Measurements from ENCODE around the gene ATF6.

Gene ATF6

GRCh38 chr1:161970036-161970435 lies 203.9 kb downstream of the ATF6 start:
- Histone ChIP-seq H3K9ac (ENCODE audit: low read depth, low read length) (no peak overlapping the region), H3K36me3 (ENCODE audit: insufficient read depth, low read length) (no peaks in the 10 kb centered on the region), H3K9me3 (ENCODE audit: control insufficient read depth, insufficient read depth, low read length) (no peaks in the 10 kb centered on the region), H3K4me1 (ENCODE audit: insufficient read depth, low read length) (peaks cover 6% of the 10 kb centered on the region; the same call in 1 of the 2 replicates)

GRCh38 chr1:161970633-161971032 lies 204.5 kb downstream of the ATF6 start:
- Histone ChIP-seq H3K9ac (ENCODE audit: low read depth, low read length) (no peak overlapping the region), H3K9me3 (ENCODE audit: control insufficient read depth, insufficient read depth, low read length) (no peaks in the 10 kb centered on the region), H3K4me1 (ENCODE audit: insufficient read depth, low read length) (peaks cover 6% of the 10 kb centered on the region; the same call in 1 of the 2 replicates), H3K36me3 (ENCODE audit: insufficient read depth, low read length) (no peaks in the 10 kb centered on the region)

- no peaks in the 10 kb centered on the region for H3K9me3 ChIP-seq (ENCODE audit: control insufficient read depth, insufficient read depth, low read length)
- H3K36me3 ChIP-seq (ENCODE audit: insufficient read depth, low read length), result no peaks in the 10 kb centered on the region
- H3K4me1 ChIP-seq (ENCODE audit: insufficient read depth, low read length), result no peaks in the 10 kb centered on the region
- no peak overlapping the region for H3K9ac ChIP-seq (ENCODE audit: low read depth, low read length)
Measured at GRCh38 chr1:161972828-161973227, 206.7 kb downstream of the ATF6 start.

- Histone ChIP-seq H3K9ac (ENCODE audit: low read depth, low read length) (no peak overlapping the region), H3K4me1 (ENCODE audit: insufficient read depth, low read length) (no peaks in the 10 kb centered on the region), H3K36me3 (ENCODE audit: insufficient read depth, low read length) (no peaks in the 10 kb centered on the region), H3K9me3 (ENCODE audit: control insufficient read depth, insufficient read depth, low read length) (peaks cover 4% of the 10 kb centered on the region; the same call in 1 of the 2 replicates)
Measured at GRCh38 chr1:161973924-161974845, 208.1 kb downstream of the ATF6 start.

- Histone ChIP-seq H3K36me3 (ENCODE audit: insufficient read depth, low read length) (no peaks in the 10 kb centered on the region), H3K9ac (ENCODE audit: low read depth, low read length) (no peak overlapping the region), H3K9me3 (ENCODE audit: control insufficient read depth, insufficient read depth, low read length) (peaks cover 4% of the 10 kb centered on the region; the same call in 1 of the 2 replicates)
Measured at GRCh38 chr1:161978011-161978790, 212.1 kb downstream of the ATF6 start.

GRCh38 chr1:161981126-161981525 lies 215.0 kb downstream of the ATF6 start:
- Histone ChIP-seq H3K4me1 (ENCODE audit: insufficient read depth, low read length) (no peaks in the 10 kb centered on the region), H3K36me3 (ENCODE audit: insufficient read depth, low read length) (no peaks in the 10 kb centered on the region), H3K9ac (ENCODE audit: low read depth, low read length) (no peak overlapping the region), H3K9me3 (ENCODE audit: control insufficient read depth, insufficient read depth, low read length) (peaks cover 4% of the 10 kb centered on the region; the same call in 1 of the 2 replicates)

More at GRCh38 chr1:161978011-161978790, 212.1 kb downstream of the ATF6 start:
- no peaks in the 10 kb centered on the region for H3K4me1 ChIP-seq (ENCODE audit: insufficient read depth, low read length)

- Histone ChIP-seq H3K4me1 (ENCODE audit: insufficient read depth, low read length) (no peaks in the 10 kb centered on the region), H3K9ac (ENCODE audit: low read depth, low read length) (no peak overlapping the region), H3K36me3 (ENCODE audit: insufficient read depth, low read length) (no peaks in the 10 kb centered on the region), H3K9me3 (ENCODE audit: control insufficient read depth, insufficient read depth, low read length) (peaks cover 4% of the 10 kb centered on the region; the same call in 1 of the 2 replicates)
Measured at GRCh38 chr1:161981735-161982506, 215.8 kb downstream of the ATF6 start.

- H3K9ac ChIP-seq (ENCODE audit: low read depth, low read length), result no peak overlapping the region
- H3K36me3 ChIP-seq (ENCODE audit: insufficient read depth, low read length), result no peaks in the 10 kb centered on the region
- no peaks in the 10 kb centered on the region for H3K4me1 ChIP-seq (ENCODE audit: insufficient read depth, low read length)
- peaks cover 7% of the 10 kb centered on the region for H3K9me3 ChIP-seq (ENCODE audit: control insufficient read depth, insufficient read depth, low read length)
Measured at GRCh38 chr1:161982507-161982895, 216.4 kb downstream of the ATF6 start.

GRCh38 chr1:161982917-161983316 lies 216.8 kb downstream of the ATF6 start:
- Histone ChIP-seq H3K9me3 (ENCODE audit: control insufficient read depth, insufficient read depth, low read length) (peaks cover 11% of the 10 kb centered on the region), H3K9ac (ENCODE audit: low read depth, low read length) (no peak overlapping the region)

GRCh38 chr1:161983725-161984124 lies 217.6 kb downstream of the ATF6 start:
- Histone ChIP-seq H3K9ac (ENCODE audit: low read depth, low read length) (no peak overlapping the region), H3K36me3 (ENCODE audit: insufficient read depth, low read length) (no peaks in the 10 kb centered on the region), H3K4me1 (ENCODE audit: insufficient read depth, low read length) (no peaks in the 10 kb centered on the region), H3K9me3 (ENCODE audit: control insufficient read depth, insufficient read depth, low read length) (peaks cover 8% of the 10 kb centered on the region; the same call in 1 of the 2 replicates)

More at GRCh38 chr1:161982917-161983316, 216.8 kb downstream of the ATF6 start:
- Histone ChIP-seq H3K36me3 (ENCODE audit: insufficient read depth, low read length) (no peaks in the 10 kb centered on the region), H3K4me1 (ENCODE audit: insufficient read depth, low read length) (no peaks in the 10 kb centered on the region)

- no peaks in the 10 kb centered on the region for H3K4me1 ChIP-seq (ENCODE audit: insufficient read depth, low read length)
- peaks cover 8% of the 10 kb centered on the region; the same call in 1 of the 2 replicates for H3K9me3 ChIP-seq (ENCODE audit: control insufficient read depth, insufficient read depth, low read length)
- no peaks in the 10 kb centered on the region for H3K36me3 ChIP-seq (ENCODE audit: insufficient read depth, low read length)
- H3K9ac ChIP-seq (ENCODE audit: low read depth, low read length), result no peak overlapping the region
Measured at GRCh38 chr1:161985301-161985822, 219.2 kb downstream of the ATF6 start.

- Histone ChIP-seq H3K4me1 (ENCODE audit: insufficient read depth, low read length) (no peaks in the 10 kb centered on the region), H3K36me3 (ENCODE audit: insufficient read depth, low read length) (no peaks in the 10 kb centered on the region), H3K9ac (ENCODE audit: low read depth, low read length) (no peak overlapping the region), H3K9me3 (ENCODE audit: control insufficient read depth, insufficient read depth, low read length) (peaks cover 8% of the 10 kb centered on the region; the same call in 1 of the 2 replicates)
Measured at GRCh38 chr1:161986328-161986727, 220.2 kb downstream of the ATF6 start.

- Histone ChIP-seq H3K9me3 (ENCODE audit: control insufficient read depth, insufficient read depth, low read length) (peaks cover 8% of the 10 kb centered on the region; the same call in 1 of the 2 replicates), H3K36me3 (ENCODE audit: insufficient read depth, low read length) (no peaks in the 10 kb centered on the region), H3K9ac (ENCODE audit: low read depth, low read length) (no peak overlapping the region), H3K4me1 (ENCODE audit: insufficient read depth, low read length) (no peaks in the 10 kb centered on the region)
Measured at GRCh38 chr1:161987303-161987702, 221.2 kb downstream of the ATF6 start.
